ENCODE data around the gene TMC5. TPM values are rescaled to one million over a fixed set of nuclear protein-coding genes. Genes with fewer than 3 reads are reported as not detected.

TMC5 gene
- total RNA-seq, 1 experiment from 2014 or later: 1.2 TPM

- no peak overlapping the region for H3K56ac ChIP-seq (ENCODE audit: insufficient read length, low read depth, low read length)
- no peak overlapping the region for H2AK5ac ChIP-seq (ENCODE audit: insufficient read length, low read length)
- H3K14ac ChIP-seq (ENCODE audit: insufficient read depth, low read length): no peak overlapping the region
- H3K27ac ChIP-seq (ENCODE audit: insufficient read length, low read depth, low read length): no peak overlapping the region
- H3T11ph ChIP-seq (ENCODE audit: low read length): no peak overlapping the region
- Mint-ChIP-seq H3K27ac (no peak overlapping the region), H3K27me3 (ENCODE audit: low read depth) (no peaks in the 10 kb centered on the region; the same call in 1 of the 2 replicates), H3K4me3 (no peak overlapping the region), H3K36me3 (ENCODE audit: insufficient read depth in 1 of 3, low read depth in 3 of 3) (no peaks in the 10 kb centered on the region), H3K4me1 (no peaks in the 10 kb centered on the region), H3K9me3 (no peaks in the 10 kb centered on the region)
- no peaks in the 10 kb centered on the region for H3K4me1 ChIP-seq (ENCODE audit: insufficient read depth, low read length)
- no peaks in the 10 kb centered on the region for H4K20me1 ChIP-seq (ENCODE audit: control insufficient read depth, insufficient read depth, insufficient read length)
- no peak overlapping the region for H2BK120ac ChIP-seq (ENCODE audit: low read depth, low read length, poor library complexity, severe bottlenecking)
- no CpG with 5 or more reads among the region's 3 CpGs for WGBS (ENCODE audit: extremely low coverage, insufficient read length, low lambda C conversion rate)
- H3K4me2 ChIP-seq (ENCODE audit: insufficient read depth, insufficient read length, low read length): no peak overlapping the region
- no peaks in the 10 kb centered on the region for H3K79me1 ChIP-seq (ENCODE audit: insufficient read depth, low read depth, low read length, poor library complexity, severe bottlenecking)
- no peak overlapping the region for H3K9ac ChIP-seq (ENCODE audit: extremely low read depth, insufficient read length, low read length)
- no peak overlapping the region for H2BK15ac ChIP-seq (ENCODE audit: low read depth, low read length)
- no peak overlapping the region for H4K5ac ChIP-seq (ENCODE audit: insufficient read length, low read depth, low read length)
- no peak for DNase-seq
- no peak overlapping the region for H4K91ac ChIP-seq (ENCODE audit: insufficient read length, low read depth, low read length)
- H2AFZ ChIP-seq (ENCODE audit: low read length): no peak overlapping the region
- H3K4ac ChIP-seq (ENCODE audit: low read depth, low read length): no peak overlapping the region
- H3K79me2 ChIP-seq (ENCODE audit: insufficient read depth, low read length): no peaks in the 10 kb centered on the region
- no peak overlapping the region for H3K23ac ChIP-seq (ENCODE audit: insufficient read length, low read depth, low read length)
- no peaks in the 10 kb centered on the region for H3K9me3 ChIP-seq (ENCODE audit: control insufficient read depth, low read depth, low read length)
- no peak overlapping the region for H3K18ac ChIP-seq (ENCODE audit: insufficient read length, low read depth, low read length)
- no peaks in the 10 kb centered on the region for H3K27me3 ChIP-seq (ENCODE audit: insufficient read depth, low read length)
- no peak overlapping the region for H4K8ac ChIP-seq (replicated peaks; ENCODE audit: insufficient read length, low read depth, low read length)
- no peak overlapping the region for H2BK5ac ChIP-seq (ENCODE audit: insufficient read length, low read length)
- no peaks in the 10 kb centered on the region for H3K23me2 ChIP-seq (ENCODE audit: insufficient read length, low read depth, low read length, poor library complexity, severe bottlenecking)
- TF ChIP-seq CTCF (conservative IDR thresholded peaks at IDR 0.05): no peak
- H2BK12ac ChIP-seq (ENCODE audit: insufficient read length, low read depth, low read length): no peak overlapping the region
- no peak overlapping the region for H2BK20ac ChIP-seq (ENCODE audit: low read depth, low read length, poor library complexity, severe bottlenecking)
Observed at GRCh38 chr16:19377864-19378263, 39.8 kb upstream of the TMC5 start.
